Activated T-cell treated with anti-CD3 and anti-CD28 coated beads, Interleukin-2, amount 50 U/mL, for 1 hour (primary cell): Measurements from ENCODE around the gene TOP3A.
A peak's percentile ranks its signal among the peaks of the same experiment; 100 is the strongest.
"Not testable (repeated sequence)": the region's sequence is repeated elsewhere in the genome, so short reads cannot be mapped to it uniquely, and the experiment has no call there.

Source experiments
- DNase-seq: peaks from one replicate; pipeline ENCODE4 v3.0.0-alpha.2; 2020

TOP3A gene, protein sequence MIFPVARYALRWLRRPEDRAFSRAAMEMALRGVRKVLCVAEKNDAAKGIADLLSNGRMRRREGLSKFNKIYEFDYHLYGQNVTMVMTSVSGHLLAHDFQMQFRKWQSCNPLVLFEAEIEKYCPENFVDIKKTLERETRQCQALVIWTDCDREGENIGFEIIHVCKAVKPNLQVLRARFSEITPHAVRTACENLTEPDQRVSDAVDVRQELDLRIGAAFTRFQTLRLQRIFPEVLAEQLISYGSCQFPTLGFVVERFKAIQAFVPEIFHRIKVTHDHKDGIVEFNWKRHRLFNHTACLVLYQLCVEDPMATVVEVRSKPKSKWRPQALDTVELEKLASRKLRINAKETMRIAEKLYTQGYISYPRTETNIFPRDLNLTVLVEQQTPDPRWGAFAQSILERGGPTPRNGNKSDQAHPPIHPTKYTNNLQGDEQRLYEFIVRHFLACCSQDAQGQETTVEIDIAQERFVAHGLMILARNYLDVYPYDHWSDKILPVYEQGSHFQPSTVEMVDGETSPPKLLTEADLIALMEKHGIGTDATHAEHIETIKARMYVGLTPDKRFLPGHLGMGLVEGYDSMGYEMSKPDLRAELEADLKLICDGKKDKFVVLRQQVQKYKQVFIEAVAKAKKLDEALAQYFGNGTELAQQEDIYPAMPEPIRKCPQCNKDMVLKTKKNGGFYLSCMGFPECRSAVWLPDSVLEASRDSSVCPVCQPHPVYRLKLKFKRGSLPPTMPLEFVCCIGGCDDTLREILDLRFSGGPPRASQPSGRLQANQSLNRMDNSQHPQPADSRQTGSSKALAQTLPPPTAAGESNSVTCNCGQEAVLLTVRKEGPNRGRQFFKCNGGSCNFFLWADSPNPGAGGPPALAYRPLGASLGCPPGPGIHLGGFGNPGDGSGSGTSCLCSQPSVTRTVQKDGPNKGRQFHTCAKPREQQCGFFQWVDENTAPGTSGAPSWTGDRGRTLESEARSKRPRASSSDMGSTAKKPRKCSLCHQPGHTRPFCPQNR

DNA sequence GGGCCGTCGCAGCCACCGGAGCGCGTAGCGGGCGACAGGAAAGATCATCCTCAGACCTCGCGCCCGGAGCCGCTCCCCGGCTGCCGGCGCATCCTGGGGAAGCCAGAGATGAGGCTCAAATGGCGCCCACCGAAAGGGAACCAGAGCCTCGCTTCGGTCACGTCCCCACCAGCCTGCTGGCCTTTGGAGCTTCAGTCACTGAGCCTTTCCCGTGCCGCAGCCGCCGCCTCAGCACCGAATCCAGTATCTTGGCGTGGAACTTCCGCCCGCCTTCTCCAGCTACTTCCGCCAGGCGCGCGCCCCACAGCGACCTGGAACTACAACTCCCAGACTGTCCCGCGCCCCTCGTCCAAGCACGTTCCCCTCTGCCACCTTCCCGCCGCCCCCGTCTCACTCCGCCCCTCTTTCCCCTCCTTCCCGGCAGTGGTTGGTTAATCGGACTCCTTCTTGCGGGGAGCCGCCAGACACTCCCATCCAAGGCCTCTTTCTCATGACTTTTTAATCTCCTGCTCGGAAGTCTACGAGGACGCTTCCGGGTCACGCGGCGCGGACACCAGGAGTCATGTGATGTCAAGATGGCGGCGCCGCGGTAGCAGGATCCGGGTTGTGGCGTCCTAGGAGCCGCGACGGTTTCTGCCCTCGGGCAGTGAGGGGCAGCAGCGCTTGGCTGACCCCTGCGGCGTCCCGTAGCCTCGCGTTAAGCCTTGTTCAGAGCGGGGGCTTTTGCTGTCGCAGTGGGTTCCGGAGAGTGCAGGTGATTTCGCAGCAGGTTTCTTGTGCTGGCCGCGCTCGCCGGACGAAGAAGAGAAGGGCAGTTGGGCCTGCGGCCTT lies at the start of gene TOP3A, which contains the start of gene SMCR8:
Gene TOP3A (minus strand): TSS at position 264 of the 831 bp plus-strand sequence. CDS start 216 bp downstream, at position 48.
Gene SMCR8 (plus strand): TSS at position 563 of the 831 bp plus-strand sequence. CDS start 497 bp downstream, outside the sequence.
- DNase-seq = peak; percentile 94

DNA sequence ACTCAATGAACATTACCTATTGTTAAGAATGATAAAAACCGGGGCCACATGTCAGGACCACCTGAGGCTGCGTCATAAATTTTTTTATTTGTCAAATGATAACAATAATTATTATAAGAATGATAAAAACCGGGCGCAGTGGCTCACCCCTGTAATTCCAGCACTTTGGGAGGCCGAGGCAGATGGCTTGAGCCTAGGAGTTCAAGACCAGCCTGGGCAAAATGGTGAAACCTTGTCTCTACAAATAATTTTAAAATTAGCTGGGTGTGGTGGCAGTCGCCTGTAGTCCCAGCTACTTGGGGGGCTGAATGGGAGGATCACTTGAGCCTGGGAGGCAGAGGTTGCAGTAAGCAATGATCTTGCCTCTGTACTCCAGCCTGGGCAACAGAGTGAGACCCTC lies 49.4 kb upstream of the TOP3A start:
- DNase-seq = no peak

DNA sequence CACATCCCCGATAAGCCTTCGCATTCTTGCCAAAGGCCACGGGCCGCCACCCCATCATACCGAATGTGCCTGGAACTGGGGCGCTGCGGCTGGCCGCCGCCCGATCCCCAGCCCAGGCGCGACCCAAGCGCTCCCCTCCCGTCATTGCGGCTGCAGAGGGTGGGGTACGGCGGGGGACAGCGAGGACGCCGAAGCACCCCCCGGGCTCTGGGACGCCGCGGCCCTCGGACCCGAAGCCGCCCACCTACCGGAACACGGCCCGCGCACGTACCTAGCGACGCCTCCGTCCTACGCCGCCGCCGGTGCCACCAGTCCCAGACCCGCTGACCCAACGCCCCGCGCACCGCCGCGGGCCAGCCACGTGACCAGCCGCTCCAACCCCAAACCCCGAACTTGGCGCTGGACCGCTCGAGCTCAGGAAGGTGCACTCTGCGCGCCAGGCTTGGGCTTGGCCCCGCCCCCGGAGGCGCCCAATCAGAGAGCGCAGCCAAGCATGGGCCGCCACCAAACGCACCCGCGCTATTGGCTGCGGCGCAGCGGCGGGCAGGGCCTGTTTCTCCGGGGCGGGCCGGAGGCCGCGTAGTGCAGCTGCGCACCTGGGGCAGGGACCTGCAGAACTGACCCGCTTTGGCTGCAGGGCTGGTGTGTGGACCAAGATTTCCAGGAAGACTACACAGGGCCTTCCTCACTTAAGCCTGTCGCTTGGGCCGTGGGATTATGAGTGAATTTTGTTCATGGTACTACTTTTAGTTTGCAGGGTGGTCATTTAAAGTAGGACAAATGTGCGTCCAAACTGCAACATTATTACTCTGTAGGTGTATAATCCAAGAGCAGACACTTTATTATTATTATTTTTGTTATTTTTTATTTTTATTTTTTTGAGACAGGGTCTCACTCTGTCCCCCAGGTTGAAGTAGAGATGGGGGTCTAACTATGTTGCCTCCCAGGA lies 48.6 kb upstream of the TOP3A start, which contains the start of gene SHMT1:
Gene SHMT1 (minus strand): TSS at position 450 of the 949 bp plus-strand sequence. CDS start 7,569 bp downstream, outside the sequence.
- peak; percentile 91 for DNase-seq

DNA sequence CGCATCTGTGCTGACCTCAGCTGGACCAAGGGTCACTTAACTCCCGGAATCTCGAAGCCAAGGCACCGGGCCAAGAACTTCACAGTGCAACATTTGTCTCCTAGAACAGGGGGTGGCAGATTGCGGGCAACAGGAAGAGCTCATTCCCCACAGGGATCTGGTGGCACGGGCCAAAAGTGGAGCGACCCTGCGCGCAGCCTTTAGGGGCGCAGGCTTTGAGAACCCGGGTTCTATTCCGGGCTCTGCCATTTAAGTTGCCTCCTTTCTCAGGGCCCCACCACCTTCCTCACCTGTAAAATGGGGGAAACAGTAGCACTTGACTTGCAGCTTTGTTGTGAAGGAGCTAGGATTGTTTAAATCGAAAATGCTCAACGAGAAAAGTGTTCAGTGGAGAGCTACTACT lies 47.9 kb upstream of the TOP3A start:
- DNase-seq = no peak

DNA sequence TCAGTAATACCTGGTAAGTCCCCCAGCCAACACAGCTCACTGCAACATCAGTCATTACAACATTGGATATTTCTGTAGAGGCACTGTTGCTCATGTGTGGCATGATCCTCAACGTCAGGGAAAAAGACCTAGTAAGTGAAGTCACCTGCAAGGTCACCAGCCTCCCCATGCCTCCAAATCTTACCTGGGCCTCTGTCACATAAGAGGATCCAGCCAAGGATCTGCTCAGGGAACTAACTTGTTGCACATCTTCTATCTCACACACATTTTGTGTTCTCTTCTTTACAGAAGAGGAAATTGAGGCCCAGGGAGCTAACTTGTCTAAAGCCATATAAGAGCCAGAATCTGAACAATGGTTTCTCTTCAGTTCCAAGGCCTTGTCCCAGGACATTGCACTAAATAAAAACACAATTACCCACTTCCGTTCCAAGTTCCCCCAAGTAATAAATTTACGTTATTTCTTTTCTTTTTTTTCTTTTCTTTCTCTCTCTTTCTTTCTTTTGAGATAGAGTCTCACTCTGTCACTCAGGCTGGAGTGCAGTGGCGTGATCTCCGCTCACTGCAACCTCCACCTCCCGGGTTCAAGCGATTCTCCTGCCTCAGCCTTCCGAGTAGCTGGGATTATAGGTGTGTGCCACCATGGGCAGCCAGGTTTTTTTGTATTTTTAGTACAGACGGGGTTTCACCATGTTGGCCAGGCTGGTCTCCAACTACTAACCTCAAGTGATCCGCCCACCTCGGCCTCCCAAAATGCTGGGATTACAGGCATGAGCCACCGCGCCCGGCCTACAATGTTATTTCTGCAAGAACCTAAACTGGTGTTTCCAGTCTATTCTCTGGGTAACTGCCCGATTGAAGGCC lies 47.3 kb upstream of the TOP3A start:
- DNase-seq = no peak

DNA sequence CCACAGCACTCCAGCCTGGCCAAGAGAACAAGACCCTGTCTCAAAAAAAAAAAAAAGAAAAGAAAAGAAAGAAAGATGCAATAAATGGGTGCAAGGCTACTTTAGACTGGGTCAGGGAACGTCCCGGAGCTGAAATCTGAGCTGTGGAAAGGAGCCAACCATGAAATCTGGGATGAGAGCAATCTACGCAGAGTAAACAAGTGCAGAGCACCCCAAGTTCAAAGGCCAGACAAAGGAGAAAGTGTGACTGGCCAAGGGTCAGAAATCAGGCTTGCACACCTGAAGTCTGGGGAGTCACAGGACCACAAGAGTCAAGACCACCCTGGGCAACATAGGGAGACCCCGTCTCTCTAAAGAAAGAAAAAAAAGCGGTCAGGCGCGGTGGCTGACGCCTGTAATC lies 45.7 kb upstream of the TOP3A start:
- DNase-seq = no peak

DNA sequence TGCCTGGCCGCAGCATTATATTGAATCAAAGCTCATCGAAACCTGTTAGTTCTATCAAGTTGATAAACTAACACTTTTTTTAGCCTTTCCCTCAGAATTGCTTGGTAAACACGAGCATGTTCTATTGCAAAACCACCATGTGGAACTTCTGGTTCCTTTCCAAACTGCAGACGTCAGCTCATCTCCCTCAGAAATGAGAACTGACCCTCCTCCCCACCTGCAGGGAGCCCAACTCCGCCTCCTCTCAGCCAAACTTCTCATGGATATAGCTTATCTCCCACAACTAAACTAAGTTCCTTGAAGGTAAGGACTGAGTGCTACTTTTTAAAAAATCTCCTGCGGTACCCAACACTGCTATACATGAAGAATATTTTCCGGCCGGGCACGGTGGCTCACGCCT lies 41.8 kb upstream of the TOP3A start:
- no peak for DNase-seq

DNA sequence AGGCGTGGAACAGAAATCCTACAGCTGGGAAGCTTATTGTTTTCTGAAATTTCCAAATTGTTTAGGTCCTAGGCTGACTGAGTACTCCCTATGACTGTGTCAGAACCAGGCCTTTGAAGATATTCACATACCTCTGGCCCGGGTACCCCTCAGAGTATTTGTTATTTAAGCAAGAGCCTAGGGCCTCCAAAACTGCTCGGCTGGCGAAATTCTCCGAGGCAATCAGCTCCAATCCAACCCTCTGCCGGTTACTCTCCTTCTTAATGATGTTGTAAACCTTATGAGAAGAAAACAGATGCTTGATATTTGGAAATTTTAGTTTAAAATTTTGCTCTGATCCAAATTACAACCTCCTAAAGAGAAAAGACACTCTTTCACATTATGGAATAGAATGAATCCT lies 38.7 kb upstream of the TOP3A start:
- DNase-seq = no peak

DNA sequence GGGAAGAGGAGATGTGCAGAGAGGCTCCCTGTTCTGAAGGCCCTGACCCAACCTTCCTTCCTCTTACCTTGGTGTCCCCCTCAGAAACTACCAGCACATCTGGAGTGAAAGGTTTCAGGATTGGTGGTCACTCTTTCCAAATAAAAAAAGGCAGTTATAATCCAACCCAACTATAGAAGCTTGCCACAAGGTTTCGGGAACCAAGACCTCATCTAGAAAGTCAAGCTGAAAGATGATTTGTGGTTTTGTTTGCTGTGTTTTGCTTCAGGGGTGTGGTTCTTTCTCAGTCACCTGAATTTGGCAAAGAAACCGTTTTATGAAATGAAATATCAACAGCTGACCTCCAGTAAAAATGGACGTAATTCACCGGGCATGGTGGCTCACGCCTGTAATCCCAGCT lies 29.2 kb upstream of the TOP3A start:
- no peak for DNase-seq

DNA sequence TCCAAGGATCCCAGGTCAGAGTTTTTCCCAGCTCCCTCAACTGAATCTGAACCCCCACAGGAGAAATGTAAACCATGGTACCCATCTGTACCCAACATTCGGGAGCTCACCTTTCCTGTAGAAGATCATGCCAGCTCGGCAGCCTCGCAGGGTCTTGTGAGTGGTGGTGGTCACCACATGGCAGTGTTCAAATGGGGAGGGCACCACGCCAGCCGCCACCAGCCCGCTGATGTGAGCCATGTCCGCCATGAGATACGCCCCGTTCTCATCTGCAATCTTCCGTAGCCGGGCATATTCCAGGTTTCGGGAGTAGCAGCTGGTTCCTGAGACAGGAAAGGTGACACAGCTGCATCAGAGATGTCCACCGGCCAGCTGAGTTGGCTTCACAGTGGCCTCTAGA lies 25.1 kb upstream of the TOP3A start:
- no peak for DNase-seq

DNA sequence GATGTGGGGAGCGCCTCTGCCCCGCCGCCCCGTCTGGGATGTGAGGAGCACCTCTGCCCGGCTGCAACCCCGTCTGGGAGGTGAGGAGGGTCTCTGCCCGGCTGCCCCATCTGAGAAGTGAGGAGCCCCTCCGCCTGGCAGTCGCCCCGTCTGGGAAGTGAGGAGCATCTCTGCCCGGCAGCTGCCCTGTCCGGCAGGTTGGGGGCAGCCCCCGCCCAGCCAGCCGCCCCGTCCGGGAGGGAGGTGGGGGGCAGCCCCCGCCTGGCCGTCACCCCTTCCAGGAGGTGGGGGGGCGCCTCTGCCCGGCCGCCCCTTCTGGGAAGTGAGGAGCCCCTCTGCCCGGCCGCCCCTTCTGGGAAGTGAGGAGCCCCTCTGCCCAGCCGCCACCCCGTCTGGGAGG lies 23.4 kb upstream of the TOP3A start:
- DNase-seq = not testable (repeated sequence)

DNA sequence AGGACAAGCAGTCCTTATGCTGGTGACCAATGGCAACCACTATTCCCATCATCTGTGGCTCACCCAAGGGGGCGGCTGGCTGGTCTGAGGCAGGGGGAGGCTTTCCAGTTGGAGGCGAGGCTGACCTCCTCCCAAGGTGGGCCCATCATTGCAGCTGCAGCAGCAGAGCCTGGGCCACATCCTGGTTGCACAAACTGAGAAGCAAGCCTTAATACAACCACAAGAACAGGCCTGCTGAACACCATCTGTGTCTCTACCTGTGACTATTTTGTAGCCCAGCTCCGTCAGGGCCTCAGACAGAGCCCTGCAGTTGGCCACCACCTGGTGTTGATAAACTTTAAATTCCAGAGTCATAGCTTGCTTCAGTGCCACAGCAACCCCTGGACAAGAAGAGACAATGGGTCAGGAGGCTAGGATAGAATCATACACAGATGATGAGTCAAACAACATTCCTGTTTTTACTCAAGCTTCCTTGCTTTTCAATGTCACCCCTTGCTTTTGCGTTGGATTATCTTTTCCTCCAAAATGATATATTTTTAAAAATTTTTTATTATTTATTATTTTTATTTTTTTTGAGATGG lies 18.2 kb upstream of the TOP3A start:
- no peak for DNase-seq

DNA sequence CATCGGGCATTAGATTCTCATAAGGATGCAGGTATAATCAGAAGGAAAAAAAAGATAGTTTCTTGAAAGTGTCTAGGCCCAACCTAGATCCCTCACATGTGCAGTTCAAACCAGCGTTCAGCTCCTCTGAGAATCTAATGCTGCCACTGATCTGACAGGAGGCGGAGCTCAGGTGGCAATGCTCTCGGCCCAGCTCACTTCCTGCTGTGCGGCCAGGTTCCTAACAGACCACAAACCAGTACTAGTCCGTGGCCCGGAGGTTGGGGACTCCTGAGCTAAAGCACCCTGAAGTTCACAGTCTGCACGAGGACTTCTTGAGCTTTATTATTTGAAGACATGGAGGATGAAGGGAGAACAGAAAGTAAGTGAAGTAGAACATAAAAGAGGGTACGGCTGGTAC lies 17.1 kb upstream of the TOP3A start:
- DNase-seq = no peak

DNA sequence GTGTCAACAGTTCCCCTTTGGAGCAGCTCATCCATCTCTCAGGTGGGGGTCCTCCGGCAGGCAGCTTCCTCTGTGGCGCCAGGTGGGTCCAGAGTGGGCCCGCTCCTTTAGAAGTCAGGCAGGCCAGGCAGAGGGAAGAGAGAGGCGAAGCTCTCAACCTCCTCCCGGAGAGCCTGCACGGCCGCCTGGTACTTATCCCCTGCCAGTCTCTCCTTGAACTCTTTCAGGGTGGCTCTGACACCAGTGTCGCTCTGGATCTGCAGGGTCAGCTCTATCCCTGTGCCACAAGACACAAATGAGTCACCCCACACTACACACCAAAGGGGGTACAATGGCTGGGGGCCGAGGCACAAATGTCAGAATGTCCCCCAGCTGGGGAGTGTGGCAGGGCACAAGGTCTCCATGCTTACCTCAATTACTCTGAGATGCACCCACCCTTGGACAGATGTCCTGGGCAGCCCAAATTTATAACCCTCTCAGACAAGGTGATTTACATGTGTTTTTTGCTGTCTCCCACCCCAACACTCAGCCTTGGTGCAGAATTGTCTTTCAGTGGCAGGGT lies 13.9 kb upstream of the TOP3A start:
- DNase-seq = no peak

DNA sequence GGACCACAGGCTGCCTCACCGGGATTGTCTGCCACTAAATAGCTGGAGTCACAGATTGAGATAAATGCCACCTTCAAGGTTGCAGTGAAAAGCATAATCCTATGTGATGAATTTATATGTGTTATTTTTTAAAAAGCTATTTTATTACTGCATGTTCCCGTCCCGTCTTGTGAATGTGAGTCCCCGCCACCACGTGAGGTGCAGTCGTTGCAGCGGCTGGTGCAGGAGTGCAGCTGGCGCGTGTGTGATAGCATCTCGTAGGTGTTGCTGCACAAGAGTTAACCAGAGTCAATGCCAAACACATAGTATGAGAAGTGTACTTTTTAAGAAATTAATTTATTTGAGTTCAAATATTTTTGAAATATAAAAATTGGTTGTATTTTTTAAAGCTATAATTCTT lies 12.8 kb upstream of the TOP3A start:
- DNase-seq = no peak

DNA sequence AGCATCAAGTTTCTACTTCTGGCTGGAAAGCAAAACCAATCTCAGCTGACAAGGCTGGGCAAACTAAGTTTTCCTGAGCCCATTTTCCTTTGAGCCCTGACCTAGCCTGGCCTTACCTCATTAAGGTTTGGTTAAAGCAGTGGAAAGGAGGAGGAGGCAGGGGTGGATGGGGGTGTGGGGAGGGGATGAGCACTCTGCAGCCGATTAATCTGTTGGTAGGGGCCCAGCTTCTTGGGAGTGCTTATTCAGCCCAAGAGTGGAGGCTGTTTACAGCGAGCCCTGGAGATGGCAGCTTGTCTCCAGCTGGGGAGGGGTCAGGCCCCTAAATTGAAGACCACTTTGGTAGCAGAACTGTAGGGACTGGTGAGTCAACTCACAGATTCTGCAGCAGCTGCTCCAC lies 12.3 kb upstream of the TOP3A start:
- DNase-seq = no peak

DNA sequence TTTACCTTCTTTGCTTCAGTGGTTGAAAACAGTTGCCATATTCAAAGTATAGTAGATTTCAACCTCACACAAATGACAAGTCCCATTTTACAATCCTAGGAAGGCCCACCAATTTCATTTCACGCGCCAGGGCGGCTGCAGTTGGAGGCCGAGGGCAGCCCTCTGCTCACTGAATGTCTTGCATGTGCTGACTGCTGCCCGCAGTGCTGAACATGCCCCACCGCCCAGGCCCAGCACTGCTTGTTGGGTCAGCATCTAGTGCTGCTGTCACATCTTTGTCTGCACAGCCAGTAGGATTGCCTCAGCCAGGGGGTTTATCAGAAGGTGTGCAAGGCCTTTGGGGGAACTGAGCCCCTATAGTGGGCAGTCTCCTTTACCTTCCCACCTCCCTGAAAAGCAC lies 11.8 kb upstream of the TOP3A start:
- DNase-seq = no peak

DNA sequence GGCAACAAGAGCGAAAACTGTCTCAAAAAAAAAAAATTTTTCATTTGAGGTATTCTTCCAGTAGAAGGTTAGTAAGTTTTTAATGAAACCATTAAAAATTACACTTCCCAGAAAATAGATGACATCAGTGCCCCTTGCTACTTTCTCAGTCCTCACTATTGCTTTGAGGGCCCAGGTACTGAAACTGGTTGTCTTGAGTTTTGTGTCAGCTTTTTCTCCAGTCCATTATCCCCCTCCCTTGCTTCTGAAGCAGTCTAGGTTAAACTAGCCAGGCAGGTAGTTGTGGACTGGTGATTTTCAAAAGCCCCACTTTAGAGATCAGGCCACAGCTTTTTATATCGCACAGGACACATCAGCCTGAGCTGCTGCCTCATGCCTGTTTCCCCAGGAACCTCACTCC lies 11.2 kb upstream of the TOP3A start:
- no peak for DNase-seq
